ENCODE results near the gene LILRB2.
"Not testable (repeated sequence)": the region's sequence is repeated elsewhere in the genome, so short reads cannot be mapped to it uniquely, and the experiment has no call there.

LILRB2 gene

GRCh38 chr19:54279406-54279962, 1.4 kb downstream of the LILRB2 start:
- CTCF ChIA-PET: interaction anchor here (1.5 kb wide), 1 partner anchor 13 kb away, joined by 8 read pairs; no protein-coding TSS in a partner anchor
- DNase-seq (ENCODE audit: low read depth, low spot score): no peak
- no peak for TF ChIP-seq CTCF (IDR thresholded peaks at IDR 0.05; ENCODE audit: insufficient read depth, low read length, missing control alignments)
- no peak overlapping the region for H3K4me3 ChIP-seq (ENCODE audit: low read depth, low read length)
- POLR2A ChIA-PET: no interaction called here

- CTCF ChIA-PET: interaction anchor here (1.5 kb wide), 1 partner anchor 13 kb away, joined by 8 read pairs; no protein-coding TSS in a partner anchor
- POLR2A ChIA-PET: not testable (repeated sequence)
These were observed 2.2 kb downstream of the LILRB2 start for GRCh38 chr19:54278571-54279195.

GRCh38 chr19:54278056-54278455, 2.9 kb downstream of the LILRB2 start:
- POLR2A ChIA-PET, CTCF ChIA-PET: not testable (repeated sequence)

More at GRCh38 chr19:54278571-54279195, 2.2 kb downstream of the LILRB2 start:
- not testable (repeated sequence) for DNase-seq (ENCODE audit: low read depth, low spot score); H3K4me3 ChIP-seq (ENCODE audit: low read depth, low read length)

GRCh38 chr19:54277111-54277615, 3.7 kb downstream of the LILRB2 start:
- H3K4me3 ChIP-seq (ENCODE audit: low read depth, low read length); DNase-seq (ENCODE audit: low read depth, low spot score); POLR2A ChIA-PET; CTCF ChIA-PET: not testable (repeated sequence)

More at GRCh38 chr19:54278056-54278455, 2.9 kb downstream of the LILRB2 start:
- not testable (repeated sequence) for H3K4me3 ChIP-seq (ENCODE audit: low read depth, low read length); DNase-seq (ENCODE audit: low read depth, low spot score)

- ChIA-PET POLR2A (no interaction called here), CTCF (no interaction called here)
- no peak overlapping the region for H3K4me3 ChIP-seq (ENCODE audit: low read depth, low read length)
- no peak for DNase-seq (ENCODE audit: low read depth, low spot score)
- no peak for TF ChIP-seq CTCF (IDR thresholded peaks at IDR 0.05; ENCODE audit: insufficient read depth, low read length, missing control alignments)
These were observed 5.0 kb downstream of the LILRB2 start for GRCh38 chr19:54275951-54276350.

- CTCF ChIA-PET; H3K4me3 ChIP-seq (ENCODE audit: low read depth, low read length); POLR2A ChIA-PET: not testable (repeated sequence)
These were observed 6.4 kb downstream of the LILRB2 start for GRCh38 chr19:54274516-54274915.

GRCh38 chr19:54273821-54274220, 7.1 kb downstream of the LILRB2 start:
- no peak overlapping the region for H3K4me3 ChIP-seq (ENCODE audit: low read depth, low read length)
- no peak for DNase-seq (ENCODE audit: low read depth, low spot score)
- ChIA-PET POLR2A (no interaction called here), CTCF (no interaction called here)
- TF ChIP-seq CTCF (IDR thresholded peaks at IDR 0.05; ENCODE audit: insufficient read depth, low read length, missing control alignments): no peak

More at GRCh38 chr19:54274516-54274915, 6.4 kb downstream of the LILRB2 start:
- not testable (repeated sequence) for DNase-seq (ENCODE audit: low read depth, low spot score)

GRCh38 chr19:54272181-54272580, 8.7 kb downstream of the LILRB2 start:
- CTCF ChIA-PET; H3K4me3 ChIP-seq (ENCODE audit: low read depth, low read length); POLR2A ChIA-PET; DNase-seq (ENCODE audit: low read depth, low spot score): not testable (repeated sequence)

GRCh38 chr19:54271587-54271986, 9.3 kb downstream of the LILRB2 start:
- POLR2A ChIA-PET, CTCF ChIA-PET: not testable (repeated sequence)

More at GRCh38 chr19:54271587-54271986, 9.3 kb downstream of the LILRB2 start:
- H3K4me3 ChIP-seq (ENCODE audit: low read depth, low read length); DNase-seq (ENCODE audit: low read depth, low spot score): not testable (repeated sequence)

Measured in AG04449 (cell line).